NT2/D1 (cell line): ENCODE data around the gene ZBTB7B.
A peak's percentile ranks its signal among the peaks of the same experiment; 100 is the strongest.

ENCODE experiments used
- DNase-seq: peaks from one replicate; pipeline ENCODE4 v3.0.0-alpha.2; 2011; ENCODE audit warnings: low read depth, low spot score
- H3K27me3 ChIP-seq: 2 replicates; pipeline ENCODE4 v1.6.0; 2011; ENCODE audit warnings: mild to moderate bottlenecking; ENCODE audit not compliant: insufficient read length, insufficient read depth
- H3K36me3 ChIP-seq: 2 replicates; pipeline ENCODE4 v1.6.1; 2011; ENCODE audit warnings: mild to moderate bottlenecking, low read length, mixed read lengths; ENCODE audit not compliant: insufficient read depth, insufficient read length
- H3K4me1 ChIP-seq: 2 replicates; pipeline ENCODE4 v1.5.1; 2011; ENCODE audit not compliant: insufficient read depth, insufficient read length
- H3K4me3 ChIP-seq: 2 replicates; pipeline ENCODE4 v1.5.1; 2011; ENCODE audit warnings: low read depth; ENCODE audit not compliant: insufficient read length
- H3K9ac ChIP-seq: 2 replicates; pipeline ENCODE4 v1.6.0; 2011; ENCODE audit warnings: low read depth; ENCODE audit not compliant: insufficient read length
- H3K9me3 ChIP-seq: 2 replicates; pipeline ENCODE4 v1.5.1; 2011; ENCODE audit warnings: mild to moderate bottlenecking, low read length; ENCODE audit not compliant: insufficient read depth
- SUZ12 ChIP-seq: IDR thresholded peaks from 2 replicates; pipeline ENCODE4 v1.6.1; 2011; ENCODE audit not compliant: insufficient read length, insufficient read depth; ENCODE audit errors: extremely low read depth
- YY1 ChIP-seq: IDR thresholded peaks from 2 replicates; pipeline ENCODE4 v1.6.1; 2011; ENCODE audit not compliant: insufficient read length, insufficient read depth
- ZNF274 ChIP-seq: IDR thresholded peaks from 2 replicates; pipeline ENCODE4 v1.6.1; 2011; ENCODE audit warnings: mild to moderate bottlenecking, low read depth, low read length

ZBTB7B gene

DNA sequence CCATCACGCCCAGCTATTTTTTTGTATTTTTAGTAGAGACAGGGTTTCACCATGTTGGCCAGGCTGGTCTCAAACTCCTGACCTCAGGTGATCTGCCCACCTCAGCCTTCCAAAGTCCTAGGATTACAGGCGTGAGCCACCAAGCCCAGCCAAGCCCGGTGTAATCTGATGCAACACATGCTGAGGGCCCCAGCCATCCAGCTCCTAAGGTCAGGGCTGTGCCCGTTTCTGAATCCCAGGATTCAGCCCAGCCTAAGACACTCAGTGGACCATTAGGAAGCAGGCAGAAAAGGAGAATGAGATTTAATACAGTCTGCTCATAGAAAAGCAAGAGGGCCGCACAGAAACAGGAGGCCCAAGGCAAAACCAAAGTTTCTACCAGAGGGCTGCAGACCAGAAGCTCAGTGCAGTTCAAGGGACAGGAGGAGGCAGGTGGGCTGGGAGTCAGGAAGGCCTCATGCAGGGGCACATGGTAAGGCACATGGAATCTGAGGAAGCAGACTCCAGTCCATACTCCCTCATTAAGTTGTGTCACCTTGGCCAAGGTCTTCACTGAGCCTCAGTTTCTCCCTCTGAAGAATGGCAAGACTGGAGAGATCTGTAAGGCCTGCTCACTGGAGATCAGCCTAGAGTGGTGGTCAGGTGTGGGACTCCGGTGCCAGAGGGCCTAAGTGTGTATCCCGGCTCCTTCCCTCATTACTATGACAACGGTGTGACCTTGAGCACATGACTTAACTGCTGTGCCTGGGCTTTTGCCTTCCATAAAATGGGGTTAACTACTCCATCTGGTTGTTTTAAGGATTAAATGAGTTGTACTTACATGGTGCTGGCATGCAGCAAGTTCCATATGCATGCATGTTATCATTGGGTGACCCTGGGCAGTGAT is 46.1 kb downstream of the ZBTB7B start:
- TF ChIP-seq ZNF274 (no peak), SUZ12 (no peak), YY1 (no peak)
- H3K36me3 ChIP-seq: peaks cover 7% of the 10 kb centered on the region
- H3K4me1 ChIP-seq: peaks cover 51% of the 10 kb centered on the region

DNA sequence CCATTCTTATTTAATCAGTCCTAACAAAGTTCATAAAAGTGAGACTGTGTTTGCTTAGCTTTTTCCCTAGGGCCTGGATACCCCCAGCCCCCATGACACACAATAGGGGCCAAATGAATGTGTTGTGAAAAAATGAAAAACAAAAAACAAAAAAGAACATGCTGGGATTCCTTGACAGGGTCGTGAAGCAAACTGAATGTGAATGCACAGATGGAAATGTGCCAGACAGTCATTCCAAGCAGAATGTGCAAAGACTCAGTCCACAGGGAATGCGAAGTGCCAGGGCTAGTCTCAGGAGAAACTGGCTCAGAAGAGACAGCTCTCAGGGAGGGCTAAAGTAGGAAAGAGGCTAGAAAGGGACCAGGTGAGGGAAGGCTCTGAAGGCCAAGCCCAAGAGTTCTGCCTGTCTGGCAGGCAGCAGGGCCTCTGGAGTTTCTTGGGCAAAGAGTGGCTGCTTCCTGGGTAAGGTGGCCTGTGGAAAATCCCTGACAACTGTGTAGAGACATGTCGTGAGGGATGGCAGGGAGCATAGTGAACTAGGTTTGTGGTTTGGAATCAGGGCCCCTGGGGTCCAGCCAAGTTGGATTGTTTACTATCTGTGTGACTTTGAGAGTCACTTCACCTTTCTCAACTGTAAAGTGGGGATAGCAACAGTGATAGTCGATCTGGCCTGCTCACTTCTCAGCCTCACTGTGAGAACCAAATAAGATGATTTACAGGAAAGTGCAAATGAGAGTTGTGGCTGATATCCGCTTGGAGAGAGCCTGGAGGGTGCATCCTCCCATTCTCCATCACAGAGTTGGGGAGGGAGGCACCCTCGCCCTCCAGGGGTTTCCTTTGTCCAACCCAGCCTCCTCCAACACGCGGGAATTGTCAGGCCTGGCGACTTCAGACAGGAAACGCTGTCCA is 47.3 kb downstream of the ZBTB7B start:
- H3K36me3 ChIP-seq: peaks cover 19% of the 10 kb centered on the region
- H3K4me3 ChIP-seq: peak overlapping the region; percentile 81
- H3K4me1 ChIP-seq: peaks cover 44% of the 10 kb centered on the region
- H3K9ac ChIP-seq: peak overlapping the region; percentile 99
- H3K9me3 ChIP-seq: no peaks in the 10 kb centered on the region
- TF ChIP-seq YY1 (no peak), SUZ12 (no peak), ZNF274 (no peak)
- peaks cover 18% of the 10 kb centered on the region for H3K27me3 ChIP-seq
- no peak for DNase-seq

More for the DNA sequence above, 46.1 kb downstream of the ZBTB7B start:
- Histone ChIP-seq H3K9ac (no peak overlapping the region), H3K9me3 (no peaks in the 10 kb centered on the region), H3K27me3 (peaks cover 18% of the 10 kb centered on the region), H3K4me3 (no peak overlapping the region)
- DNase-seq: no peak

DNA sequence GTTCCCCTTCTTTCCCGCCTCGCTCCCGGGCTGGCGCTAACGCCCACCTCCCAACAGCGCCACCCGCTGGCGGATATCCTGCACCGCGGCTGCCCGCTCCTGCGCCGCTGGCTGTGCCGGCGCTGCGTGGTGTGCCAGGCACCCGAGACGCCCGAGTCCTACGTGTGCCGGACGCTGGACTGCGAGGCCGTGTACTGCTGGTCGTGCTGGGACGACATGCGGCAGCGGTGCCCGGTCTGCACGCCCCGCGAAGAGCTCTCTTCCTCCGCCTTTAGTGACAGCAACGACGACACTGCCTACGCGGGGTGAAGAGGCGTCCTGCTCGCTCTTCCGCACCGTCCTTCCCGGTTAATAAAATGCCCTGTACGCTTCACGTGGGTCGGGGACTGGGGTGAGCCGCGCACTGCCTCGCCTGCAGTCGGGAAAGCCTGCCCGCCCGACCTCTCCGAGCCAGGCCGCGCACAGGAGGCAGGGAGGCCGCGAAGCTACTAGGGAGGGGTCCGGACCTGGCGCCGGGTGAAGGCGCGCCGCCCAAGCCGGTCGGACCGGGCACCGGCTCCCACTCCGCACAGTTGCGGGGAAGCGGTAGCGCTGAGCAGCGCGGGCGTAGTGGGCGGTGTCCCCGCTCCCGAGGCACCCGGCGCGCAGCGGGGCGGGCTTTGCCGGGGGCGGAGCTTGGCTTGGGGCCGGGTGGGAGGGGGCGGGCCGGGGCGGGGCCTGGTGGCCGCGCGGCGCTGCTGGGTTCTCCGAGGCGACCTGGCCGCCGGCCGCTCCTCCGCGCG is 48.1 kb downstream of the ZBTB7B start, which contains the start of gene ADAM15:
TSS of gene ADAM15 (plus strand) at position 757 of the 782 bp plus-strand sequence. CDS start 71 bp downstream, outside the sequence.
- peak; percentile 82 for DNase-seq
- no peak for TF ChIP-seq ZNF274
- TF ChIP-seq SUZ12: no peak
- no peak for TF ChIP-seq YY1
- Histone ChIP-seq H3K4me3 (peak within 1 kb of the TSS; percentile 81), H3K9me3 (no peaks in the 10 kb centered on the region), H3K27me3 (peaks cover 18% of the 10 kb centered on the region), H3K36me3 (peaks cover 26% of the 10 kb centered on the region), H3K4me1 (peaks cover 36% of the 10 kb centered on the region), H3K9ac (peak within 1 kb of the TSS; percentile 99)

DNA sequence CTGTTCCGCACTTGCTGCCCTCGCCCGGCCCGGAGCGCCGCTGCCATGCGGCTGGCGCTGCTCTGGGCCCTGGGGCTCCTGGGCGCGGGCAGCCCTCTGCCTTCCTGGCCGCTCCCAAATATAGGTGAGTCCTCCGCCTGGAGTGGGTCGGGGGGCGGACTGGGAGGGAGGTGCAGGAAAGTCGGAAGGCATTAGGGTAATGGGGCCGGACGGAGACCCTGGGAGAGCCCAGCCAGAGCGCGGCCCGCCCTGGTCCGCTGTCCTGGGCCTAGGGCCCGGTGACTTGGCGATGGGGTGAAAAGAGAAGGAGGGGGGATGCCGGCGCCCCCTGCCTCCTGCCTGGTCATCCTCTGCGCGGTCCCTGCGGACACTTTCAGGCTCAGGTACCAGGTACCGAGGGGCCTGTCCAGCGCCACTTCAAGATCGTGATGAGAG is 48.8 kb downstream of the ZBTB7B start:
- TF ChIP-seq ZNF274: no peak
- no peak for TF ChIP-seq YY1
- no peak for TF ChIP-seq SUZ12
- Histone ChIP-seq H3K27me3 (peaks cover 18% of the 10 kb centered on the region), H3K36me3 (peaks cover 32% of the 10 kb centered on the region), H3K9ac (peak overlapping the region; percentile 88), H3K4me3 (peak overlapping the region; percentile 79), H3K4me1 (peaks cover 30% of the 10 kb centered on the region), H3K9me3 (no peaks in the 10 kb centered on the region)
- no peak for DNase-seq

DNA sequence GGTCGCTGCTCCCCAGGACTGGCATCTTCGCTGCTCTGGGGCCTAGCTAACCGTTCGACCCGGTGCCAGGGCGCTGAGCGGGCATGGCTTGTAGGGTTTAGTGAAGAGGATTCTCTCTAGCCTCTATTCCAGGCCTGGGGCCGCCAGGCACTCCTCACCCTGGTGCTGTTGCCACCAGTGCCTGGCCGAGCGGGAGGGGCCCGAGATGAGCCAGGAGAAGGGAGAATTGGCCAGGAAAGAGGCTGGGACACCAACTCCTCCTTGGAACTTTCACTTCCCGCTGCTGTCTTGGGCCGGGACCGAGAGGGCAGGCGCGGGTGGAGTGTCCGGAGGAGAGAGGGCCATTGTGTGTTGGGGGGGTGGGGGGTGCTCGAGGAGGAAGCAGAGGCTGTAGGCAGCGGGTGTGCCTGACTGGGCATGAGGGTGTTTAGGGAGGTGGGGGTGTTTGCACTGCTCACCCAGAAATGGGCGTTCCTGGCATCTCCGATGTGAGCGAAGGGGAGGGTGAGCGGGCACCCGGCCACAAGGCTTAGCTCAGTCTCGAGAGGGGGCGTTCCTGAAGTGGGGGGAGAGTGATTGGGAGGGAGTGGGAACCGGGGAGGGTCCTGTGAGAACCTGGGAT is 49.3 kb downstream of the ZBTB7B start:
- Histone ChIP-seq H3K9me3 (no peaks in the 10 kb centered on the region), H3K27me3 (peaks cover 18% of the 10 kb centered on the region), H3K4me1 (peaks cover 28% of the 10 kb centered on the region), H3K9ac (peak overlapping the region; percentile 88), H3K36me3 (peaks cover 37% of the 10 kb centered on the region), H3K4me3 (peak overlapping the region; percentile 79)
- TF ChIP-seq SUZ12: no peak
- no peak for TF ChIP-seq ZNF274
- TF ChIP-seq YY1: no peak
- no peak for DNase-seq
